ENCODE data around the gene SMYD3. TPM values are rescaled to one million over a fixed set of nuclear protein-coding genes. Genes with fewer than 3 reads are reported as not detected.
A peak's percentile ranks its signal among the peaks of the same experiment; 100 is the strongest.

SMYD3 gene
- total RNA-seq, 1 donor from 2014 or later: 8.2 TPM

DNA sequence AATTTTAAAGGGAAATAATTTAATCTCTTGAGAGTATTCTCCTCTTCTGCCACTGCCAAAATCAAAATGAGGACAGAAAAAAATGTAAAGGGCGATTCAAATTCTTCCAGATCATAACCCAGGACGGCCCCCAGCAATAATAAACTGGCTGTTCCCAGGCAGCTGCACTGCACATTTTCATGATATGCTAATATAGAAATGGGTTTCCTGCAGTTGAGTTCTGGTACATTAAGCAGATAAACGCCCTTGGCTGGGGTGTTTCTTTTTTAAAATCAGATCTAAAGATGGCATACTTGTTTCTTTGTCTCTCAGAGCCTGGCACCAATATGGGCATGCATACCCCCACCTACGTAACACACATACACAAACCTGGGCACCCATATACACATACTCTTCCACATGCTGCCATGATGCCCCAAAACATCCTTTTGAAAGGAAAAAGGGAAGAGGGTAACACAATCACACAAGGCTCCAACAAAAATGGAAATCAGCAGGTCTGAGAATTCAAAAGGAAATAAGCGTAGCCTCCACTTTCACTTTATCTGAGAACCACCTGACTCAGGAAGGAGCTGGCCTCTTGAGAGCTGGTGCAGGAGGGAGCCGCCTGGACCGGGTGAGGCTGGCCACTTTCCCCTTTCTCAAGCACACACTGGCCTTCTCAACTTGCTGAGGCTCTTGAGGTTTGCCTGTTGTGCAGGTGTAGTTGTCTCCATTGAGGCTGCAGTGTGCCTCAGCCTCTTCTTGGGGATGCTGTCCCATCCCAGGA is 698.9 kb downstream of the SMYD3 start:
- ATAC-seq (no peak), DNase-seq (no peak)
- intact Hi-C loops (cut with micrococcal nuclease): no loop called here

DNA sequence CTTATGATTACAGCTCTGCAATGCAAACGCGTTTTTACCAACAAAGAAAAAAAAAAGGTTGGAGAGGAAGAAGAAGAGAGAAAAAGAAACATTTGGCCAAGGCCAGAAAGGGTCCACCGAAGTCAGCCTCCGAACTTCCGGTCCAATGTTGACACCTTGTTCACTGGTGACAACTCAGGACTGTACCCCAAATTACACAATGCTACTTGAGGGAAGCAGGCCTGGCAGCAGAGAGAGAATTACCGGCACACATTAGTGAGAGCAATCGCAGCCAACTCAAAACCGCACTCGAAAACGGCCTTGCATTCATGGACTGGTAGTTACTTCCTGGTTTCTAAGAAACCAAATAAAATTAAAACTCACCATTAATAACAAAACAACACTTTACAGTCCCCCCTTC is 699.8 kb downstream of the SMYD3 start:
- ATAC-seq (no peak), DNase-seq (no peak)
- intact Hi-C loops (cut with micrococcal nuclease): no loop called here

DNA sequence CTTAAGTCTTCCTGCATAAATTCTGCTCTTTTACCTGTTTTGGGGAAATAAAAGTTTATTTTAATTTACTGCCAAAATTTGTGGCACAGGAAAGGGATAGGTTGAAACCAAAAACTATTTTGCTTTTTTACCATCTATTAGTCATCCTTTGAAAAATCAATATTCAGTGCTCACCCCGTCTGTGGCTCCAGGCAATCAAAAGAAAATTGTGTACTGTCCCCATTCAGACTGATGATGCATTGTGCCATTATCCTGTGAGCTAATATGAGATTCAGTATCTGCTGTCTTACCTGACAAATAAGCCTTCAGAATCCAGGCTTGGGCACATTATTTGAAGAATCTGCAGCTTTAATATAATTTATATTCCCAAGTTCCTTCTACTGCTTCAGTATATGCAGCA is 701.5 kb downstream of the SMYD3 start:
- DNase-seq (no peak), ATAC-seq (no peak)
- intact Hi-C loops (cut with micrococcal nuclease): no loop called here

DNA sequence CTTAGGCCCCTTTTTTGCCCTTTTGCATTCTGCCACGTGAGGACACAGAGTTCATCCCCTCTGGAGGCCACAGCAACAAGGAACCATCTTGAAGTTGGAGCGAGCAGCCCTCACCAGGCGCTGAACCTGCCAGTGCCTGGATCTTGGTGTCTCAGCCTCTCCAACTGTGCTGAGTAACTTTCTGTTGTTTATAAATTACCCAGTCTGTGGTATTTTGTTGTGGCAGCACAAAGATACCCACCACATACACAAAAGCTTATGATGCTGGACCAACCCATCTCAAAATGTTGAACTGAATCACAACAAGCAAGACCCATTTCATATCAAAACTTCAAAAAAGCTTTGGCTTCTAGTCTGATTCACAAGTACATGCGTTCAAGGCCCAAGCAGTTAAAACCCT is 702.4 kb downstream of the SMYD3 start:
- intact Hi-C loops (cut with micrococcal nuclease): no loop called here
- ATAC-seq: no peak

DNA sequence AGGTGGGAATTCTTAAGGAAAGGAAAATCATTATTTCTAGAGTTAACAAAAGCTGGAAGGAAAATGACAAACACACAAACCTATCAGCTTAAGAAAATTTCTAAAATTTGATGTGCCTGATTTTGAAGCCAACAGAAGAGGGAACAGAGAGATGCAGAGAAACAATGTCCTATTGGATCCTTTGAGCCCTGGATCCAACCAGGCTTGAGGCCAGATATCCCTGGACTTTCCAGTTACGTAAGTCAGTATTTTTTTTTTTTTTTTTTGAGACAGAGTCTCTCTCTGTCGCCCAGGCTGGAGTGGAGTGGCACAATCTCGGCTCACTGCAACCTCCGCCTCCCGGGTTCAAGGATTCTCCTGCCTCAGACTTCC is 703.4 kb downstream of the SMYD3 start:
- intact Hi-C loops (cut with micrococcal nuclease): no loop called here
- DNase-seq: no peak
- ATAC-seq: no peak

More for the DNA sequence above, 702.4 kb downstream of the SMYD3 start:
- DNase-seq: no peak

DNA sequence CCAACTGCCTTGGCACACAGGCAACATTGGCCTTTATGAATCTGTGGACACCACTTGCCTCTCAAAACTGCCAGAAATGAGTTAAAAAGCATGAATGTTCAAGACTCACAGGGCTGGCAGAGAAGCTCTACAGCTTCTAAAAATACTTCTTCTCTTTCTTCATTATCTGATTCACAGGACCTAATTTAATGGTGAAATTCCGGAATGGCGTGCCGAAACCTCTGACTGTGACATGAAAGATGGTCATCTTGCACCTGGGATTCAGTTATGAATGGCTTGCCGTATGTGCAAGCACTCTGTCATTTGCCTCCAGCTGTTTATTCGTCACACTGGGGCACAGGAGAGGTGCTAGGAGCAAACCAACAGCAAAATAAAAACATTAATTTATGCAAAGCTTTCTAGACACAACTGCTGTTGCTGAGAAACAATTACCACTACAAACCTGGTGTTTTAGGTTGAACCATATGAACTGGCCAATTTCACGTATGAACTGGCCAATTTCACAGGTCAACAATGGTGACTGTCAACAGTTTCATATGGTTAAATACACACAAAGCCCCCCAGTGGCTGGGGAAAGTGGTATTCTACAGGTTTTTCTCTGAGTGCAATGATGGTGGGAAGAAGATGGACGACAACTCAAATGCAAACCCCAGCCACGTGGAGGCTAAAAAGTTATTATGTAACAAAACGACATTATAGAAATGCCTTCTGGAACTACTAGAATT is 704.0 kb downstream of the SMYD3 start:
- intact Hi-C loops (cut with micrococcal nuclease): no loop called here
- ATAC-seq: no peak

DNA sequence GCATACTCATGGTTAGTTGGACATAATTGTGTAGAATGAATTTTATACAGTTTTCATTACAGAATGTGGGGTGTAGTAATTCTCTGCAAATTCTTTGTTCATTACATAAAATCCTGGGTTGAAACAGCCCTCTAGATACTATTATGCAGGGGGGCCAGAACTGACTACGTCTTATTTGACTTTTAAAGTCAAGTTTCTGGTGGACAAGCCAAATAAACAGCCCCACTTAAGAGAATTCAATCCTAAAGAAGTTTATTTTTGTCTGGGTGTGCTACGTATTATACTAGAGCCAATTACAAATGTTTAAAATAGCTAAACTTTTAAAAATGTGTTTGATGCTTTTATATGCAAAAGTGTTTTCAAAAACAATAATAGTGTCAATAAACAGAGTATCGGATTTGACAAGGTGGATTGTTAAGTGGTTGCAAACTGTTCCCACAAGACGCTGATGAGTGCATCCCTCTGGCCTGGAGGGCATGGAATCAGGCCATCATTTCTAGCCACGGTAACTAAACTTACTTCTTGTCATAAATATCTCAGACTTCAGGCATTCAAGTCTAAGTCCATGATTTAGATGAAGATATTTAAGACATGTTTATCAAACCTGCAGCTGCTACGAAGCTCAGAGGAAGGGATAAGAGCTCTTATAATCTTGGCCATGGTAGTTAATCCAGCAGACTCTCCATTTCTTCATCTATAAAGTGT is 706.0 kb downstream of the SMYD3 start:
- ATAC-seq: no peak
- DNase-seq: no peak
- intact Hi-C loops (cut with micrococcal nuclease): no loop called here

More for the DNA sequence above, 704.0 kb downstream of the SMYD3 start:
- no peak for DNase-seq

DNA sequence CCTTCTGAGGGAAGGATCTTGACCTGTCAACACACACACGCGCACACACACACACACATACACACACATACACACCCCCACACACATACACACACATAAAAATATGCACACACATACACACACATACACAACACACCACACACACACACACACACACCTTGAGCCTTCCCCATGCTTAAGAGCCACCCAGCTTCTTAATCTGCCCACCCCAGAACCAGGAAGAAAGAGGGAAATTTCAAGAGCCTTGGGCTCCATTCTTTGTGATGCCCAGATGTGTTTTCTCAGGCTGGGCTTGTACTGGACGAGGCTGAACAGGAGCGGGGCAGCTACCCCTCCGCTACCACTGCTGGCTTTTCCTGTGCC is 708.7 kb downstream of the SMYD3 start:
- ATAC-seq (no peak), DNase-seq (no peak)
- intact Hi-C loops (cut with micrococcal nuclease): no loop called here

DNA sequence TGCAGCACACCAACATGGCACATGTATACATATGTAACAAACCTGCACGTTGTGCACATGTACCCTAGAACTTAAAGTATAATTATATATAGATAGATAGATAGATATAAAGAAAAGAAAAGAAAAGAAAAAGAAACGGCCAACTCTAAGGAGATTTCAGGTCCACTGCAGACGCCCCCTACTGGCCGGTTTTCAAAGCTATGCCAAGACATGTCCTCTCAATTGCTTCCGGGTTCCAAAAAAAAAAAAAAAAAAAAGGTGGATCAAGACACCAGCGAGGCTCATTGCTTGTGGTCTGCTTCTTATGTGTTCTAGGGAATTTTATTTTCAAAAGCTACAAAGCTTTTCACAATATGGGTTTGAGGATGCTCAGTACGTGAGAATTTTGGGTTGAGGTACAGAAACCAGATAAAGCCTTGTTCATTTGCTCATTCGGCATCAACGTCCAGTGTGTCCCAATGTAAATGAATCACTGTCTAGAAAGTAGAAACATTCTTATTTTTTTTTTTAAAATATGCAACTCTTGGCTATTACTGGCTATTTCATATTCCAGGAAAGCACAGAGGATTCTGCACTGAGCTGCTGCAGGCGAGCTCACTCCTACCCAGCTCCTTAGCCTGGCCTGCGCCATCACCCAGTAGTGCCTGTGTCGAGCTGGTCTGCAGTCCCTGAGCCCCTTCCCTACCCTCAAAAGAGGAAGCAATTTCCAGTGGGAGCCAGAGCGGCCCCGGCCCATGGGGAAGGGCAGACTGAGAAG is 709.3 kb downstream of the SMYD3 start:
- intact Hi-C loops (cut with micrococcal nuclease): no loop called here
- no peak for ATAC-seq
- DNase-seq: no peak

DNA sequence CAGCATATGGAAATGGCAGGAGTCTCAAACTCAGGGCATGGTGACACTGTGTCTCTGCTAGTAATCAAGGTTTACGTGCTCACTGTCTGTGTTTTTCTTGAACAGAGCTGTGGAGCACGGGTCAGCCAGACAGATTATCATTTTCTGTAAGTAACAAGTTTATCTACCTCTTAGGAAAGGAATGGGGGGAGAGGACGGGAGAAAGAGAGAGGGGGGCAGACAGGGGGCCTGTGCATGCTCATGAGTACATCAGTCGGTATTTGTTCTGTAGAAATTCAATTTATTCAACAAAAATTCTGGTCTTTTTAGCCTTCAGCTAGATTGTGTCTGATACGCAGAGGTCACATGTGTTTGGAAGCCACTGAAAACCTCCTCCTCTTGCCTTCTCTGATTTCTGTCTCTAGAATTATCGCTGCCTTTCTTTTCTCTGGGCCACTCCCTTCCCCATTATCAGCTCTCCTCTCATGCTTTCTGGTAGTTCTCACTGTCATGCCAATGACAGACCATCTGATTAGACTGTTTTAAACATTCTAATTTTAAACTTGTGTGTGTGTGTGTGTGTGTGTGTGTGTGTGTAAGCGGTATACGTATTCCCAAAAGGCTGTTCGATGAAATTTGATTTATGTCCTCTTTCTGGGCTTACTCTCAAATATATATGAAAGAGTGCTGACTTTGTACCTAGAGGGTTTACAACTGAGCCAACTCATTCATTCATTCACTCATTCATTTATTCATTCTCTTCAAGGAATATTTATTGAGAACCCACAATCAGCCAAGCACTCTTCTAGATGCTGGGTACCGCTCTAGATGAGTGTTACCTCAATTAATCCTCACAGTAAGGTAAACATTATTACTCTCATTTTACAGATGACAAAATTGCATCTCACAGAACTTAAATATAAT is 715.4 kb downstream of the SMYD3 start:
- DNase-seq: no peak
- ATAC-seq: peak; percentile 86
- intact Hi-C loops (cut with micrococcal nuclease): no loop called here

DNA sequence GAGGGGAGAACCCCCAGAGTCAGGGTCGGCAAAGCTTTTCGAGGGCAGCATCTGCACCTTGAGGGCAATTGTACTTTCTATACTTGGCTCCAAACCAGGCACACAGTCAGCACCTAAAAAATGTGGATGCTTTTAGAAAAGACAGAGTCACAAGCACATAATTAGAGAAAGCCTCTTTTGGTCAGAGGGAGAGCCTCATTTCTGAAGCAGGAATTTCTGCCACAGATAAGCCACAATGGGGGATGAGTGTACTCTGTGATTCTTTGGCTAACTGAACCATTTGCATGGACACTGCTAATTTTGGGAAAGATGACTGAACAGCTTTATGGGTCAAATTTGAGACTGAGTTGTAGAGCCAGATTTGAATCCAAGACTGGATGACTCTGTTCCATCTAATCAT is 716.6 kb downstream of the SMYD3 start:
- DNase-seq (no peak), ATAC-seq (no peak)
- intact Hi-C loops (cut with micrococcal nuclease): no loop called here

DNA sequence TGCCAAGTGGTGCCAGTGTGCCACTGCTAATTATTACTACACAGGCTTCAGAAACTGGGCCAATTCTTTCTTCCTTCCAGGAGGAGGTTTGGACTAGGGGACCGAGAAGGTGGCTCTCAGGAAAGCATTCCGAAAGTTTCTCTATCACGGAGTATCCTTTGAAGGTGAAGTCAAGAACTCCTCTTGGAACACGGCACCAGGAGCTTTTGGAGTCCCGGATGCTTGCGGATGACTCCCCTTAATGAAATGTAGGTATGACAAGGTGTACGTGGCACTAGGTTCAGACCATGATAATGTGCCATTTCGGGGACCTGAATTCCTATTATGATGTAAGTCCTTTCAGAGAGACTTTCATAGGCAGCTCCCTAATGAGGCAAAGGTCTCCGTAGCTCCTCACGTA is 718.2 kb downstream of the SMYD3 start:
- intact Hi-C loops (cut with micrococcal nuclease): no loop called here
- ATAC-seq (no peak), DNase-seq (no peak)

DNA sequence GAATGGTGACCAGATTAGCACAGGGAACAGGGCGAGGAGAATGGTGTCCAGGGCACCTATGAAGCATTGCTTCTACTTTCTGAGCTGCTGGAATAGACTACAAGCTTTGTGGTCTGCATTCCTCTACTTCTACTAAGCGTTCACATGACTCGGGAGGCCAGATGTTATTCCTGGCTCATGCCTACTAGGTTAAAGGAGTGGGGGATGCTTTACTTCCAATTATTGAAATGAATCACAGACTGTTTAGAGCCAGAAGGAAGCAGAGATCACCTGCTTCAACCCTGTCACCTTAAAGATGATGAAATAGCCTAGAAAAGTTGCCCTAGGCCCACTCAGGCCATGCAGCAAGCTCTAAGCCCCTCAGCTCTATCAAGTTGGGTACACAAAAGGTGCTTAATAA is 718.8 kb downstream of the SMYD3 start:
- intact Hi-C loops (cut with micrococcal nuclease): no loop called here
- DNase-seq (no peak), ATAC-seq (peak; percentile 41)

DNA sequence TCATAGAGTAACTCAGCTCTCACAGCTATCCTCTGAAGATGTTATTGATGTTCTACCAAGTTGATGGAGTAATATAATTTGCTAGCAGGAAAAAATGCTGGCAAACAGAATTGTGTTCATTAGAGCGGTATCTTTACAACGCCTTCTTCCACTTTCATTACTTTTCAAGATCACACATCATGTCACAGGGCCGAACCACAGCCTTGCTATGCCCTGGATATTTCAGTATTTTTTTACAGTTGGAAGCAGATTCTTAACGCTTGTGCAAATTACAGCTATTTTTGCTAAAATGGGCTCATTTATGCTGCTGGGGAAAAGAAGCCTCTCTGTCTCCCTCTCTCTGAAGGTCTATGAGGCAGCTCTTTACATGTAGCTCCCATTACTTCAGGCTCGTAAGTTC is 720.1 kb downstream of the SMYD3 start:
- no peak for ATAC-seq
- intact Hi-C loops (cut with micrococcal nuclease): no loop called here
- DNase-seq: no peak

DNA sequence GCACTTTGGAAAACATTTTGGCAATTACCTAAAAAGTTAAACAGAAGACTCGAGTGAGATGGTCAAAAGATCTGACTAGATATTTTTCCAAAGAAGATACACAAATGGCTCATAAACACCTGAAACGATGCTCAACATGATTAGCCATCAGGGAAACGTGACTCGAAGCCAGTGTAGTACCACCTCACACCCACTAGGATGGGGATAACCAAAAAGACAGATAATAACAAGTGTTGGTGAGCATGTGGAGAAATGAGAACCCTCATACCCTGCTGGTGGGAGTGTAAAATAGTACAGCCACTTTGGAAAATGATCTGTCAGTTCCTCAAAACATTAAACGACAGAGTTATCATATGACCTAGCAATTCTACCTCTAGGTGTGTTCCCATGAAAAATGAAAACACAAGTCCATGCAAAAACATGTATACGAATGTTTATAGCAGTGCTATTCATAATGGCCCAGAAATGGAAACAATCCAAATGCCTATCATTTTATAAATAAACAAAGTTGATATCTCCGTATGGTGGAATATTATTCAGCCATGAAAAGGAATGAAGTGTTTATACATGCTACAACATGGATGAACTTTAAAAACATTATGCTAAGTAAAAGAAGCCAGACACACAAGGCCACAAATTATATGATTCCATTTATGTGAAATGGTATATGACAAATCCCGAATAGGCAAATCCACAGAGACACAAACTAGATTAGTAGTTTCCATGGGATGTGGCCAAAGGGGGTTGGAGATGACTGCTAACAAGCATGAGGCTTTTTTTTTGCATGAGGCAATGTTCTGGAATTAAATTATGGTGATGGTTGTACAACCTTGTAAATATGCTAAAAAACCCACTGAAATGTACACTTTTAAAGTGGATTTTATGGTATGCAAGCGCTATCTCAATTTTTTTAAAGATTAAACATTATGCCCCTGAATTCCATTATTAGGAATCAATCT is 727.0 kb downstream of the SMYD3 start:
- DNase-seq (no peak), ATAC-seq (no peak)
- intact Hi-C loops (cut with micrococcal nuclease): no loop called here

DNA sequence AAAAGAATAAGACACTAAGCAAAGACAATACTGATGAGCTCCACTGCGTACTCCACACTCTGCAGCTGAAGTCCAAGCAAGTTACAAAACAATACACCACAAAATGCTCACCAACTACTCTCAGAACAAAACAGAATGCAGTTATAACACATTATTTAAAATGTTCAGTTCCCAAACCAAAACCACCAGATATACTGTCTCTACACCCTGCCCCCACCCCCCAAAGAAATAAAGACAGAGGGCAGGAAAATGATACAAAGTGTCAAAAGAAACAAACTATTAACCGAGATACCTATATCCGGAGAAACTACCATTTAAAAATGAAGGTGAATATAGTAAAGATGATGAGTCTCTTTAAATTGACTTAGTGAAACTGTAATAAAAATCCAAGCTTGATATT is 729.3 kb downstream of the SMYD3 start:
- ATAC-seq (no peak), DNase-seq (no peak)
- intact Hi-C loops (cut with micrococcal nuclease): no loop called here

DNA sequence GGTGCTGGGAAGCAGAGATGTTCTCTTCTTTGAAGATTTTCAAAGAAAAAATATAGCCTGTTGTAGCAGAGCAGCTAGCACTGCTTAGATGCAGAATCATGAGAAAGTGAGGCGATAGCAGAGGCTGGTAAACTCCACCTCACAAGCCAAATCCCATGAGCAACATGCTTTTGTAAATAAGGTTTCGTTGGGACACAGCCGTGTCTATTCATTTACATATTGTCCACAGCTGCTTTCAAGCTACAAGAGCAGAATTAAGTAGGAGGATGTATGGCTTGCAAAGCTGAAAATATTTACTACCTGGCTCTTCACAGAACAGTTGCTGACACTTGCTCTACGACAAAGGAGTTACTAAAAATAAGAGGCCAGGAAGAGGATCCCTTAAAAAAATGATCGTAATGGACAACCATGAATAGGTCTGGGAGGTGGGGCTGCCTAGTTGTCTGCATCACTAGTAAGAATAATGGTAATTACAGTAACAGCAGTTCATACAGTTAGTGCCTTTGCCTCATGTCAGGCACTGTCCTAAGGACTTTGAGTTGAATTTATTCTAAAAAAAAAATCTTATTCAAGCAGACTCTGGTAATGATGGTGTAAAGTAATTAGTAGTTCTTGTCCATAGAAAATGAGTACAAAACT is 730.3 kb downstream of the SMYD3 start:
- DNase-seq: no peak
- ATAC-seq: no peak
- intact Hi-C loops (cut with micrococcal nuclease): no loop called here

Data from left ventricle myocardium superior (tissue), 1 donor.